ENCODE measurements around the gene RAB20. TPM values are rescaled to one million over a fixed set of nuclear protein-coding genes. Genes with fewer than 3 reads are reported as not detected.
A peak's percentile ranks its signal among the peaks of the same experiment; 100 is the strongest.

The RAB20 gene
- total RNA-seq, 1 experiment from 2014 or later: 12.3 TPM

GRCh38 chr13:110477706-110478245 is 83.7 kb downstream of the RAB20 start:
- no peaks in the 10 kb centered on the region for H3K9me3 Mint-ChIP-seq
- peaks cover 22 to 42% (median 33%) of the 10 kb centered on the region in 3 experiments for H3K36me3 Mint-ChIP-seq (ENCODE audit: insufficient read depth in 1 of 3, low read depth in 3 of 3)
- Histone ChIP-seq H3K23ac (ENCODE audit: insufficient read length, low read depth, low read length) (no peak overlapping the region), H2BK120ac (ENCODE audit: low read depth, low read length, poor library complexity, severe bottlenecking) (no peak overlapping the region), H3K18ac (ENCODE audit: insufficient read length, low read depth, low read length) (no peak overlapping the region), H3K27ac (ENCODE audit: insufficient read length, low read depth, low read length) (no peak overlapping the region), H3K27me3 (ENCODE audit: insufficient read depth, low read length) (no peaks in the 10 kb centered on the region), H4K8ac (replicated peaks; ENCODE audit: insufficient read length, low read depth, low read length) (no peak overlapping the region), H3K4me2 (ENCODE audit: insufficient read depth, insufficient read length, low read length) (no peak overlapping the region), H3K9ac (ENCODE audit: extremely low read depth, insufficient read length, low read length) (no peak overlapping the region), H2BK12ac (ENCODE audit: insufficient read length, low read depth, low read length) (no peak overlapping the region), H2AK5ac (ENCODE audit: insufficient read length, low read length) (no peak overlapping the region), H3K4ac (ENCODE audit: low read depth, low read length) (no peak overlapping the region), H3K4me1 (ENCODE audit: insufficient read depth, low read length) (no peaks in the 10 kb centered on the region), H2BK5ac (ENCODE audit: insufficient read length, low read length) (no peak overlapping the region), H2BK20ac (ENCODE audit: low read depth, low read length, poor library complexity, severe bottlenecking) (no peak overlapping the region), H2AFZ (ENCODE audit: low read length) (no peak overlapping the region), H4K5ac (ENCODE audit: insufficient read length, low read depth, low read length) (no peak overlapping the region), H4K20me1 (ENCODE audit: control insufficient read depth, insufficient read depth, insufficient read length) (no peaks in the 10 kb centered on the region), H3K79me1 (ENCODE audit: insufficient read depth, low read depth, low read length, poor library complexity, severe bottlenecking) (no peaks in the 10 kb centered on the region), H3K23me2 (ENCODE audit: insufficient read length, low read depth, low read length, poor library complexity, severe bottlenecking) (no peaks in the 10 kb centered on the region), H3K14ac (ENCODE audit: insufficient read depth, low read length) (no peak overlapping the region), H3K79me2 (ENCODE audit: insufficient read depth, low read length) (no peaks in the 10 kb centered on the region), H2BK15ac (ENCODE audit: low read depth, low read length) (no peak overlapping the region), H3K9me3 (ENCODE audit: control insufficient read depth, low read depth, low read length) (no peaks in the 10 kb centered on the region), H3K56ac (ENCODE audit: insufficient read length, low read depth, low read length) (no peak overlapping the region), H3T11ph (ENCODE audit: low read length) (no peak overlapping the region), H4K91ac (ENCODE audit: insufficient read length, low read depth, low read length) (no peak overlapping the region)
- H3K4me3 Mint-ChIP-seq: no peak overlapping the region
- no peak for DNase-seq
- WGBS (ENCODE audit: extremely low coverage, insufficient read length, low lambda C conversion rate): no CpG with 5 or more reads among the region's 4 CpGs
- no peaks in the 10 kb centered on the region for H3K27me3 Mint-ChIP-seq (ENCODE audit: low read depth)
- TF ChIP-seq CTCF (conservative IDR thresholded peaks at IDR 0.05): no peak
- peaks cover 6 to 7% of the 10 kb centered on the region in 2 experiments for H3K4me1 Mint-ChIP-seq
- peak overlapping the region in 2 of 3 experiments; percentile 13 to 35; a peak in 1 of 7 replicates for H3K27ac Mint-ChIP-seq
